ENCODE results near the gene CSE1L.

DNA sequence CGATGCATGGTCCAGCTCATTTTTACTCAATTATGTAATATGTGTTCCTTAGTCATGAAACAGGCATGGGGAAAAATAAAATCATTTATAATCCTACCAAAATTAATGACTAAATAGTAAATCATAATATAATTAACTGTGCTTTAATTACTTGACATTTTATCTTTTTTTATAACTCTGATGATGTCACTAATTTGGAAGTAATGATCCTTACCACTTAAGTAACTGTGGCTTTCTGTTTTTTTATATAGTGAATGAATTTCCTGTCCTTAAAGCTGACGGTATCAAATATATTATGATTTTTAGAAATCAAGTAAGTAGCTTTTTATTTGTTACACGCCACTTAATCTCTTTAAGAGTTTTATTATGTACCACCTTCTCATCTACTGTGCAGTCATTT is 32.2 kb downstream of the CSE1L start:
- TF ChIP-seq CTCF (IDR thresholded peaks at IDR 0.05 in 2 of 3, conservative IDR thresholded peaks at IDR 0.05 in 1 of 3; ENCODE audit: borderline replicate concordance in 1 of 3, insufficient read depth in 1 of 3, low read depth in 2 of 3, low read length in 2 of 3) (no peak), FOSL1 (IDR thresholded peaks at IDR 0.05; ENCODE audit: low read depth) (no peak), ATF3 (IDR thresholded peaks at IDR 0.05) (no peak), POLR2A (IDR thresholded peaks at IDR 0.05; ENCODE audit: borderline replicate concordance, extremely low read depth, insufficient read depth, insufficient read length) (no peak), ELF1 (IDR thresholded peaks at IDR 0.05; ENCODE audit: borderline replicate concordance, low read depth) (no peak), POLR2AphosphoS5 (IDR thresholded peaks at IDR 0.05; ENCODE audit: low read depth, low read length) (no peak), EZH2 (IDR thresholded peaks at IDR 0.05) (no peak), ZNF274 (IDR thresholded peaks at IDR 0.05; ENCODE audit: low read depth, low read length) (no peak)
